ENCODE data around the gene C1orf21.

Gene C1orf21

DNA sequence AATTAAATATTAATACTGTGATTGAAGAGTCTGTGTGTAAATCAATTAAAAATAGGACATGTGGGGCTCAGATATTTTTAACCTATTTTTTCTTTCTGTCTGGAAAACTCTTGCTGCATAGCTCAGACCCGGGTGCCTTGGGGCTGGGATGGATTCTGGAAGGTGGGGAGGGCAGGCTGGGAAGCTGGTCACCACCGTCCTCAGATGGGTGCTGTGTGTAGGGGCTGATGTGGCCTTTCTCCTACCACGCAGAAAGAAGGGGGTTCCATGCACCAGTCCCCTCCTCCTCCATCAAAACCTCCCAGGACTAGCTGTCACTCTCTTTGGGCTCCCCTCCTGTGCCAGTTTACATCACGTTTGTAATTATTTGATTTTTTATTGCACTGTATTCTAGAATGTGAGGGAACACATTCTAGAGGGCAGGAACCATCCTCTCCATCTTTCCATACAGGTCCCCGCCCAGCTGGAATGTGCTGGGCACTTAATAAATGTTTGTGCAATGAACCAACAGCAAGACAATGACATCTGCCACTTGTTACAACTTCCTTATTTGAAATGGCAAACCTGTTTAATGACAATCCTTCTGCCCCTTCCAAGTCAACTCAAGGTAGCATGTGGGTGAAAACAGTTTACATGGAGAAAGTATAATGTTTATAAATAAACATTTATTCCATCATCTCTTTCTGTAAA lies 263.5 kb downstream of the C1orf21 start:
- H3K9me3 Mint-ChIP-seq (ENCODE audit: low read depth), result no peaks in the 10 kb centered on the region
- no peak overlapping the region for H3K27ac Mint-ChIP-seq
- no peaks in the 10 kb centered on the region for H3K4me1 Mint-ChIP-seq (ENCODE audit: low read depth)
- H3K4me3 Mint-ChIP-seq, result no peak overlapping the region
- peaks cover 3% of the 10 kb centered on the region for H3K27me3 Mint-ChIP-seq
- no peaks in the 10 kb centered on the region for H3K36me3 Mint-ChIP-seq

DNA sequence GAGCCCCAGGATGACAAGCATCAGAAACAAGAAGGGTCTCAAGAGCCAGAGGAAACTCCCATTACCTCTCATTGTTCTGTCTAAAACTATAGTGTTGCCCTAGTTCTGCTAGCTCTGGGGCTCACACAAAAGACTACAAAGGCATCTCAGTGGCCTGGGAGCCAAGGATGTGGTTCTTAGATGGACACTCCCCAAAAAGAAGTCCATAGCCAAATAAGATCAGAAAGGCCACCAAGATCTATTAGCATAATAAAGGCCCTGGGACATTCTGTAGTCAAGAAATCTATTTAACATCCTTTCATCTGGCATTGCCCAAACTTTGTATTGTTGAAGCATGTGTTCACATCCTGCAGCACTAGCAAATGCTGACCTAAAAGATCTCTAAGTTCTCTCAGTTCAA lies 268.4 kb downstream of the C1orf21 start:
- Mint-ChIP-seq H3K27me3 (peaks cover 3% of the 10 kb centered on the region), H3K4me1 (ENCODE audit: low read depth) (no peaks in the 10 kb centered on the region), H3K4me3 (no peak overlapping the region), H3K36me3 (no peaks in the 10 kb centered on the region), H3K27ac (no peak overlapping the region), H3K9me3 (ENCODE audit: low read depth) (no peaks in the 10 kb centered on the region)

DNA sequence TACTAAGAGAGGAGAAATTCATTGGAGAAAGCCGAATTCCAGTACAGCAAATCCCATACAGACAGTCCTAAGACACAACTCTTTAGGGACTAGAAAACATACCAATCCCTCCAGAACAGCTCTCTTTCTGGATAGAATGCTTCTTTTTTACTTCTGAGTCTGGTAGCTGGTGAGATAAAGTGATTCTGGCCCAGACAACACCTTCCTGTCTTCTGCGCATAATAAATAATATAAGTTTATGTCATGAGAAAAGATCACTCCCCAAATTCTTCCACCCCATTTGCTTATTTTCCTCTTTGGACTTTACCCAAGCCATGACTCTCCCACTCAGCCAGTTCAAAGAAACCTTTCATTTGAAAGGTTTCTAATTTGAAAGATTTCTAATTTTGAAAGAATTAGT lies 269.4 kb downstream of the C1orf21 start:
- no peaks in the 10 kb centered on the region for H3K36me3 Mint-ChIP-seq
- H3K4me3 Mint-ChIP-seq, result no peak overlapping the region
- H3K4me1 Mint-ChIP-seq (ENCODE audit: low read depth), result no peaks in the 10 kb centered on the region
- no peak overlapping the region for H3K27ac Mint-ChIP-seq
- H3K27me3 Mint-ChIP-seq, result peaks cover 3% of the 10 kb centered on the region
- H3K9me3 Mint-ChIP-seq (ENCODE audit: low read depth), result no peaks in the 10 kb centered on the region

DNA sequence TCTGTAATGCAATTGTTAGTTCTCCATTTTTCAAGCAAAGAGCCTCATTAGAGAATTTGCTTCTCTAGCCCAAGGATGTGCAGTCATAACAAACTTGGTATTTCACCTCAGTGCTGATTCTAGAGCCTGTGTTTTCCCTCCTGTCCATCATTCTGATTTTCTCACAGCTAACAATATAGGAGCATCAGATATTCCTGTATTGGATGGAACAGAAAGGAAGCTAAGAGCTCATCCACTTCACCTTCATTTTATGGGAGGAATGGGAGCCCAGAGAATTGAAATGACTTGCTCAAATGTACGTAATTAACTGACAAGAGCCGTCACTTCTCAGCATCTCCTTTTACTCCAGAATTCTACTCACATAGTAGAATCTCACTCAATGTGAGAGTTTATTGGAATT lies 271.2 kb downstream of the C1orf21 start:
- no peaks in the 10 kb centered on the region for H3K4me1 Mint-ChIP-seq (ENCODE audit: low read depth)
- no peak overlapping the region for H3K27ac Mint-ChIP-seq
- H3K9me3 Mint-ChIP-seq (ENCODE audit: low read depth), result no peaks in the 10 kb centered on the region
- no peaks in the 10 kb centered on the region for H3K27me3 Mint-ChIP-seq
- H3K4me3 Mint-ChIP-seq, result no peak overlapping the region
- no peaks in the 10 kb centered on the region for H3K36me3 Mint-ChIP-seq

DNA sequence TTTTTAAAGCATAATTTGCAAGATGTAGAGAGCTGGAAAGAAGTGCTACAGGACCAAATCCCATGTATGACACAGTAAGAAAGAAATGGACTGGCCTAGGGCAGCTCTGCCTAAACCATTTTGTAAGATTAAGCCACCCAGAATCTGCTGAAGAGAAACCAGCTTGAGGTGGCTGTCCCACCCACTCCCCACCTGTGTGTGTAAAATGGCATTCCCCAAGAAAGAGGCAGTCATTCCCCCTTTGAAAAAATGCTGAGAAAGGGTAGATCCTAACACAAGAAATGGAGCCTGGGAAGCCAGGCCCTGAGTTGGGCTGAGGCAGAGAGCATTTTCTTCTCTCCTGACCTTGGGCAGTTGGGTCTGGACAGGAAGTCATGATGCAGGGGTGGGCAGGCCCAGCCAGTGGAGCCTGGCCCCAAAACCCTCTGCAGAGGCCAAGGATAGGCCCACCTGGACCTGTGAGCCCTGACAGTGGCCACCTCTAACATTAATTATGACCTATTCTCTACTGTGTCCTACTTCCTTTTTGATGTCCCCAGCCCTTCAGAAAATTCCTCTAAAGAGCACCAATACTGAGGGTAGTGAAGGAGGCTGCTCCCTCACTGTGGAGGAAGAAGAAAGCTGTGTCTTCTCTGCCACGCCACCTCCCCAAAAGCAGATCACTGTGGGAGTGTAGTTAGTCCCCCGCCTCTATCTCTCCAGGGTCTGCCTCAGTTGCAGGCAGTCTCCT lies 273.8 kb downstream of the C1orf21 start:
- Mint-ChIP-seq H3K4me1 (ENCODE audit: low read depth) (peaks cover 3% of the 10 kb centered on the region), H3K36me3 (no peaks in the 10 kb centered on the region), H3K4me3 (no peak overlapping the region), H3K27me3 (peaks cover 8% of the 10 kb centered on the region), H3K27ac (no peak overlapping the region), H3K9me3 (ENCODE audit: low read depth) (no peaks in the 10 kb centered on the region)

DNA sequence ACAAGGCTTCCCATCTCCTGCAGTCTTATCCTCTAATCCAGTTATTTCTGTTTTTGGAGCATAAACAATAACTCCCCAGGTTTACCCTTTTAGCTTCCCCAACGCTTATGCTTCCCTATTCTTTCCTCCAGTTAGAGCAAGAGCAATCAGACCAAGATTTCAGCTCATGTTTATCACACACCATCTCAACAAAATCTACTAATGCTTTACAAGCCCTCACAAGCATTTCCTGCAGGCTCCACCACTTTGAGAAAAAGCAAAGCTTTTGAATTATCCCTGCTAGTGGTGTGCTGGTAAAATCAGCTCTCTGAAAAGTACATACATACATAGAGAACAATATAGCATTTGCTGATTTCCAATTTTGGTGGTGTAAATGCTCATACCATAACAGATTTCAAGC lies 275.0 kb downstream of the C1orf21 start:
- H3K4me3 Mint-ChIP-seq, result no peak overlapping the region
- peaks cover 3% of the 10 kb centered on the region for H3K4me1 Mint-ChIP-seq (ENCODE audit: low read depth)
- no peaks in the 10 kb centered on the region for H3K9me3 Mint-ChIP-seq (ENCODE audit: low read depth)
- H3K27ac Mint-ChIP-seq, result no peak overlapping the region
- no peaks in the 10 kb centered on the region for H3K36me3 Mint-ChIP-seq
- peaks cover 10% of the 10 kb centered on the region for H3K27me3 Mint-ChIP-seq

- H3K36me3 Mint-ChIP-seq, result no peaks in the 10 kb centered on the region
- no peak overlapping the region for H3K4me3 Mint-ChIP-seq
- H3K27me3 Mint-ChIP-seq, result peaks cover 13% of the 10 kb centered on the region
- peaks cover 3% of the 10 kb centered on the region for H3K4me1 Mint-ChIP-seq (ENCODE audit: low read depth)
- H3K27ac Mint-ChIP-seq, result no peak overlapping the region
- H3K9me3 Mint-ChIP-seq (ENCODE audit: low read depth), result no peaks in the 10 kb centered on the region
Measured at GRCh38 chr1:184664042-184664660, 277.3 kb downstream of the C1orf21 start.

DNA sequence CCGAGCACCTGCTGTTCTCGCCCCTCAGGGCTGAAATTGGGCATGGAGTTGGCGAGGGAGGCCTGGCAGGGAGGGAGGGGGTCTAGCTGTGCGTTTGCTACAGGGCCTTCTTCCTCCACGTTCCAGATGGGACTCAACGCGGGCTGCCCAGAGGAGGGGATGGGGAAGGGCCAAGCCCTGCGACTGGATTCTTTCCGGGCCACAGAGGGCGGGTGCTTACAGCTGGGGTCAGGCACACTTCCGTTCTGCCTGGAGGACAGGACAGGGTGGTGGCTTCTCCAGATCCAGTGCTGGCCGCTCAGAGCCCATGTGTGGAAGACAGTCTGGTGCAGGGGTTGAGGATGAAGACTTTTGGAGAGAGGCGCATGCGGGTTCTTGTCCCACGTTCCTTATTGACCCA lies 277.8 kb downstream of the C1orf21 start:
- H3K36me3 Mint-ChIP-seq, result no peaks in the 10 kb centered on the region
- H3K4me3 Mint-ChIP-seq, result no peak overlapping the region
- no peak overlapping the region for H3K27ac Mint-ChIP-seq
- no peaks in the 10 kb centered on the region for H3K9me3 Mint-ChIP-seq (ENCODE audit: low read depth)
- peaks cover 13% of the 10 kb centered on the region for H3K27me3 Mint-ChIP-seq
- H3K4me1 Mint-ChIP-seq (ENCODE audit: low read depth), result peaks cover 3% of the 10 kb centered on the region

DNA sequence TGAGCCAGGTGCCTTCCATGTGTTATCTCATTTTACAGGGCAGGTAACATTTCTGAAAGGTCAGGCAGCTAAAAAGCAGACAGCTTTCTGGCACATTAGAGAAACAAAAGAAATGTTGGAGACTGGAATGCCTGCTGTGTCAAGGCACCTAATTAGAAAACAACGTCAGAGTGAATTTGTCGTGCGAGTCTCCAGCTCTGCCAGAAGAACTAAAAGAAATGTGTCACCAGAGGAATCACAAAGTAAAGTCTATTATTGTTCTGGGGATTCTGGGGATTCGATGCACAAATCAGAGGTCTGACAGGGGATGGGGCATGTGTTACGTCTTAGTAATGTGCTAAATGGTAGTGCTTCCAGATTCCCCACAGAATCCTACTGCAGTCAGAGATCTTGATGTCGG lies 278.5 kb downstream of the C1orf21 start:
- H3K4me3 Mint-ChIP-seq, result no peak overlapping the region
- H3K36me3 Mint-ChIP-seq, result no peaks in the 10 kb centered on the region
- H3K4me1 Mint-ChIP-seq (ENCODE audit: low read depth), result peaks cover 3% of the 10 kb centered on the region
- H3K27ac Mint-ChIP-seq, result no peak overlapping the region
- H3K27me3 Mint-ChIP-seq, result peaks cover 13% of the 10 kb centered on the region
- H3K9me3 Mint-ChIP-seq (ENCODE audit: low read depth), result no peaks in the 10 kb centered on the region

DNA sequence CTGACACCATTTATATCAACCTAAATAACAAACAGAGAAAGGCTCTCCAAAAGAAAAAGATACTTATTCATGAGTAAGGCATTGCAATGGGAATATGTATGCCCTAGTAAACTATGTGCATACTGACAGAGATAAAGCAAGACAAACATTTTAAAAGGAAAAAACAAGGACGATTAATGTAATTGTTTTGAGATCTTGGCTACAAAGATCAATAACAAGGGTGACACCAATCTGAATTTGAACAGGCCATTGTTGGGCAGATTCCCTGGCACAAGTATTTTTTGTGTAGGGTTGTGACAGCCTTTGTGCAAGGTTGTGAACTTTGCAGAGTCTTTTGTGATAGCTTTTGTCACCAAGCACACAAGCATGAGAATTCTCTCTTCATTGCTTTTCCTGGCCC lies 282.6 kb downstream of the C1orf21 start:
- Mint-ChIP-seq H3K27ac (no peak overlapping the region), H3K9me3 (ENCODE audit: low read depth) (no peaks in the 10 kb centered on the region), H3K4me1 (ENCODE audit: low read depth) (no peaks in the 10 kb centered on the region), H3K27me3 (peaks cover 18% of the 10 kb centered on the region), H3K4me3 (no peak overlapping the region), H3K36me3 (peaks cover 3% of the 10 kb centered on the region)

DNA sequence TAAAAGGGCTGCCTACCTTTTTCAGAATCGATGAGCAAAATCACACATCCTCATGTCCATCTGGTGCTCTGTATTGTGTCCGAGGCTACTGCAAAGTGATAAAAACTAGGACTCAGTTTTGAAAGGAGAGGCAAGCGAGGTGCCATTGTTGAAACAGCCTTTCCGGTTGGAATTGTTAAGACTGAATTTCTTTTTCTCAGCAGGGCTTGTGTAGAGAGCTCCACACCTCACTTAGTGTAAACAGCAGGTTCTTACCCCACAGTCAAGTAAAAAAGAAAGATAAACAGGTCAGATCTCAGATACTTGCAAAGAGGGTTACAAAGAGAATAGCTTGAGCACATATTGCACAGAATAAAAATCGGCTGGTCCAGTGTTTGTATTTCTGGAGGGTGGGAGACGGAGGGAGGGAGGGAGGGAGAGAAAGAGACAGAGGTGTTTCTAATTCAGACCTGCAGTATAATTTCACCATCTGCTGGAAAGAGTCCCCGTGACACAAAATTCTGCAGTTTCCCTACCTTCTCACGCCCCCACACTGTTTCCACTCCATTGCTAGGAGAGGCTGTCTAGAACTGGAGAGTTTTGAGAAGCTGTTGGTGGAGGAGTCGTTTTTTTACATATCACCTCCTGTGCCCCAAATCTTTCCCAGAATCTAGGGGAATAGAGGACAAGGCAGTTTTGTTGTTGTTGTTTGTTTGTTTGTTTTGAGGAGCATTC lies 285.3 kb downstream of the C1orf21 start:
- H3K4me3 Mint-ChIP-seq, result no peak overlapping the region
- no peak overlapping the region for H3K27ac Mint-ChIP-seq
- H3K4me1 Mint-ChIP-seq (ENCODE audit: low read depth), result no peaks in the 10 kb centered on the region
- no peaks in the 10 kb centered on the region for H3K9me3 Mint-ChIP-seq (ENCODE audit: low read depth)
- H3K27me3 Mint-ChIP-seq, result peaks cover 21% of the 10 kb centered on the region
- H3K36me3 Mint-ChIP-seq, result peaks cover 3% of the 10 kb centered on the region

DNA sequence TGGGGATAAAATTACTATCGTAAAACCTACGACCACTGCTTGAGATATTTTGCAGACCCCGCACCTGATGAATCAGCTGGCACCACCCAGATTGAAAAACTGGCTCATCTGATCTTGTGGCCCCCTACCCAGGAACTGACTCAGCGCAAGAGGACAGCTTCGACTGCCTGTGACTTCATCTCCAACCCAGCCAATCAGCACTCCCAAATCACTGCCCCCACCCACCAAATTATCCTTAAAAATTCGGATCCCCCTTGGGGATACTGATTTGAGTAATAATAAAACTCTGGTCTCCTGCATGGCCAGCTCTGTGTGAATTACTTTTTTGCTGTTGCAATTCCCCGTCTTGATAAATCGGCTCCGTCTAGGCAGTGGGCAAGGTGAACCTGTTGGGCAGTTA lies 286.5 kb downstream of the C1orf21 start:
- no peak overlapping the region for H3K27ac Mint-ChIP-seq
- peaks cover 19% of the 10 kb centered on the region for H3K27me3 Mint-ChIP-seq
- H3K36me3 Mint-ChIP-seq, result peaks cover 3% of the 10 kb centered on the region
- H3K9me3 Mint-ChIP-seq (ENCODE audit: low read depth), result no peaks in the 10 kb centered on the region
- no peak overlapping the region for H3K4me3 Mint-ChIP-seq
- no peaks in the 10 kb centered on the region for H3K4me1 Mint-ChIP-seq (ENCODE audit: low read depth)

GRCh38 chr1:184677344-184677743 lies 290.5 kb downstream of the C1orf21 start:
- Mint-ChIP-seq H3K27me3 (peaks cover 14% of the 10 kb centered on the region), H3K27ac (no peak overlapping the region), H3K4me1 (ENCODE audit: low read depth) (no peaks in the 10 kb centered on the region), H3K9me3 (ENCODE audit: low read depth) (peaks cover 15% of the 10 kb centered on the region), H3K4me3 (no peak overlapping the region), H3K36me3 (peaks cover 8% of the 10 kb centered on the region)

Data from activated naive CD8-positive, alpha-beta T cell (primary cell).